ENCODE measurements around the gene PEX16. TPM values are rescaled to one million over a fixed set of nuclear protein-coding genes. Genes with fewer than 3 reads are reported as not detected.

PEX16 gene
- total and polyA plus RNA-seq, 2 of the 13 experiments (the other 11 are each of a cell fraction or from before 2014, with no cell fraction given) = 12.5 to 21.8 TPM

GRCh38 chr11:45939836-45940235, 22.2 kb upstream of the PEX16 start (continued):
- TF ChIP-seq BRCA1 (CRISPR knock-in tag; IDR thresholded peaks at IDR 0.05) (no peak), U2AF2 (IDR thresholded peaks at IDR 0.05; ENCODE audit: low read depth, low read length) (no peak), CC2D1A (CRISPR knock-in tag; IDR thresholded peaks at IDR 0.05) (no peak), ZNF350 (CRISPR knock-in tag; IDR thresholded peaks at IDR 0.05; ENCODE audit: borderline replicate concordance, low read depth) (no peak)

- ChIA-PET CTCF (ENCODE audit: low intra/inter-chr PET ratio, low total read pairs) (no interaction called here), POLR2A (no interaction called here)
- H3K27me3 ChIP-seq (ENCODE audit: control insufficient read depth in 1 of 2, insufficient read depth in 2 of 2, low read length in 2 of 2) = no peaks in the 10 kb centered on the region
- H3K4me2 ChIP-seq (ENCODE audit: low read depth, low read length) = no peak overlapping the region
- intact Hi-C loops (cut with micrococcal nuclease; ENCODE audit: unreplicated experiment) = no loop called here
- peaks cover 12% of the 10 kb centered on the region; the same call in 1 of the 2 replicates for H3K4me1 ChIP-seq (ENCODE audit: insufficient read depth, low read length)
- no peaks in the 10 kb centered on the region for H3K79me2 ChIP-seq (ENCODE audit: insufficient read depth, low read length)
- H3K36me3 ChIP-seq (replicated peaks in 1 of 2; ENCODE audit: control insufficient read depth in 1 of 2, insufficient read depth in 2 of 2, low read length in 2 of 2) = peaks cover 9 to 34% of the 10 kb centered on the region in 2 experiments; a peak in 4 of 5 replicates
- BruUV-seq (replicated peaks) = no TSS peak
- H4K20me1 ChIP-seq (ENCODE audit: insufficient read depth, low read length) = no peaks in the 10 kb centered on the region
- no peak for DNase-seq (ENCODE audit: low spot score)
- 91% methylated on average over 10 of the region's 10 CpGs for WGBS (ENCODE audit: low lambda C conversion rate)
- no peak for ATAC-seq
- no peak overlapping the region for H3K4me3 ChIP-seq (replicated peaks in 1 of 3; ENCODE audit: insufficient read depth in 1 of 3, low read depth in 2 of 3, low read length in 3 of 3)
- FAIRE-seq = no peak
- no peaks in the 10 kb centered on the region for H3K9me3 ChIP-seq (ENCODE audit: low read length)
- in situ Hi-C loops (cut with HindIII; ENCODE audit: extremely low pct_ligation_motif_present, low pct_unique_long_range_greater_than_20kb) = no loop called here
- no peak overlapping the region for H3K9ac ChIP-seq (ENCODE audit: insufficient read depth, low read depth, low read length)
- no peak overlapping the region for H2AFZ ChIP-seq (ENCODE audit: low read length)
- H3K27ac ChIP-seq (ENCODE audit: extremely low read length, insufficient read depth, low read length) = no peak overlapping the region
- TF ChIP-seq RBM39 (IDR thresholded peaks at IDR 0.05; ENCODE audit: low read depth, low read length, poor library complexity, severe bottlenecking) (no peak), KDM2A (CRISPR knock-in tag; IDR thresholded peaks at IDR 0.05; ENCODE audit: borderline replicate concordance, low read depth) (no peak), FOXK2 (IDR thresholded peaks at IDR 0.05) (no peak), BRD4 (CRISPR knock-in tag; IDR thresholded peaks at IDR 0.05) (no peak), HNF1A (IDR thresholded peaks at IDR 0.05; ENCODE audit: low read depth) (no peak), HNF1A (CRISPR knock-in tag; IDR thresholded peaks at IDR 0.05; ENCODE audit: borderline replicate concordance) (no peak), LBX2 (CRISPR knock-in tag; IDR thresholded peaks at IDR 0.05; ENCODE audit: borderline replicate concordance) (no peak)
These were observed 20.2 kb upstream of the PEX16 start for GRCh38 chr11:45937916-45938315.
